A673 (cell line): ENCODE results near the gene TMEM229B. TPM values are rescaled to one million over a fixed set of nuclear protein-coding genes. Genes with fewer than 3 reads are reported as not detected.
A peak's percentile ranks its signal among the peaks of the same experiment; 100 is the strongest.

Experiments used
- BruUV-seq: library from RNA; stranded (reverse); fragments of 400-500 nt; replicated peaks from 2 replicates; lab custom pipeline; 2021; lab: Mats Ljungman, UMichigan
- CTCF ChIA-PET: fragments of 300-600 bp; sonication (Branson Sonifier 250); formaldehyde crosslinking; loops from one replicate; lab custom pipeline; 2022; ENCODE audit warnings: antibody characterized with exemption; lab: Charles Lee
- POLR2A ChIA-PET: fragments of 300-600 bp; sonication (Branson Sonifier 250); formaldehyde crosslinking; loops from one replicate; lab custom pipeline; 2022; ENCODE audit warnings: antibody characterized with exemption; ENCODE audit not compliant: low non-redundant PET; lab: Charles Lee
- DNase-seq: peaks from one replicate; pipeline ENCODE4 v3.0.0-alpha.2; 2015; ENCODE audit warnings: low spot score
- H3K27ac ChIP-seq: fragments of 200-600 bp; sonication (generic); 2 replicates; pipeline ENCODE4 v1.5.1; 2016; ENCODE audit warnings: mixed run types, low read depth, mild to moderate bottlenecking, mixed read lengths, antibody characterized with exemption, low read length; ENCODE audit not compliant: poor library complexity, severe bottlenecking
- H3K27me3 ChIP-seq: fragments of 200-600 bp; sonication (generic); replicated peaks from 2 replicates; pipeline ENCODE4 v1.6.1; 2017; ENCODE audit warnings: mixed run types, low read depth, mild to moderate bottlenecking, mixed read lengths, antibody characterized with exemption, low read length; ENCODE audit not compliant: insufficient read depth, poor library complexity
- H3K36me3 ChIP-seq: fragments of 200-600 bp; sonication (generic); 2 replicates; pipeline ENCODE4 v1.6.1; 2016; ENCODE audit warnings: mixed run types, mild to moderate bottlenecking, mixed read lengths, antibody characterized with exemption, low read length; ENCODE audit not compliant: insufficient read depth, poor library complexity, severe bottlenecking
- H3K4me1 ChIP-seq: fragments of 200-600 bp; sonication (generic); 2 replicates; pipeline ENCODE4 v1.6.1; 2017; ENCODE audit warnings: mixed run types, mild to moderate bottlenecking, mixed read lengths, antibody characterized with exemption, low read length; ENCODE audit not compliant: insufficient read depth, poor library complexity, severe bottlenecking
- H3K4me3 ChIP-seq: fragments of 200-600 bp; sonication (generic); 2 replicates; pipeline ENCODE4 v1.5.1; 2016; ENCODE audit warnings: low read depth, mixed run types, mild to moderate bottlenecking, mixed read lengths, low read length; ENCODE audit not compliant: poor library complexity, severe bottlenecking
- H3K9me3 ChIP-seq: fragments of 200-600 bp; sonication (generic); 2 replicates; pipeline ENCODE4 v1.6.1; 2016; ENCODE audit warnings: mixed run types, low read depth, mild to moderate bottlenecking, mixed read lengths, antibody characterized with exemption, low read length; ENCODE audit not compliant: poor library complexity, severe bottlenecking
- CTCF ChIP-seq: fragments of 300-800, 200-600 bp; sonication (generic); conservative IDR thresholded peaks from 2 replicates; pipeline ENCODE4 v1.5.1; 2017; ENCODE audit warnings: low read depth, mild to moderate bottlenecking, antibody characterized with exemption, low read length, moderate library complexity, mixed read lengths
- EZH2 ChIP-seq: fragments of 200-600 bp; sonication (generic); IDR thresholded peaks from 2 replicates; pipeline ENCODE4 v1.6.1; 2017; ENCODE audit warnings: borderline replicate concordance, low read depth, mild to moderate bottlenecking, mixed read lengths, antibody characterized with exemption, low read length; ENCODE audit not compliant: poor library complexity, severe bottlenecking
- intact Hi-C: fragments of 100-400 bp; cut with micrococcal nuclease; formaldehyde crosslinking; loops from one replicate; pipeline ENCODE4 v1.10.0; 2022; ENCODE audit not compliant: unreplicated experiment
- total RNA-seq: library from RNA; stranded (reverse); gene quantifications from 2 replicates; pipeline ENCODE4 v1.2.3, GENCODE V29; 2021

Gene TMEM229B
- total RNA-seq, 1 experiment from 2014 or later, result not detected

DNA sequence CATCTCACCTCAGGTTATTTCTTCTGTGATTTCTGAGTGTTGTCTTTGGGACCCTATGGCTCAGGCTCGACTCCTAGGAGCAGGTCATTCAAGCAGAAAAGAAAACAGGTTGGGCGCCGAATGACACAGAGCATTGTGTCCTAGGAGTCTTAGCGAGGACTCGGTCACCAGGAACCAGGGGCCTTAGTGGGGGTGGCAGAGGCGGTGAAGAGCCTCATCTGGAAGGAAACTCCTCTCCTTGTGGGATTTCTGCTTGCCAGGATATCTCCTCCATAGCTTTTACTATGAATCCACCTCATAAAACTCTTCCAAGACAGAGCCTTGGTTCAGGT, 45.2 kb upstream of the TMEM229B start:
- BruUV-seq, result no TSS peak
- intact Hi-C loops, result no loop called here
- peak overlapping the region; percentile 70 for H3K27ac ChIP-seq
- no peaks in the 10 kb centered on the region for H3K9me3 ChIP-seq
- POLR2A ChIA-PET, result no interaction called here
- TF ChIP-seq CTCF, result no peak
- TF ChIP-seq EZH2, result no peak
- CTCF ChIA-PET, result interaction anchor here (0.9 kb wide), 1 partner anchor 107 kb away, joined by 3 read pairs; no protein-coding TSS in a partner anchor
- H3K36me3 ChIP-seq, result no peaks in the 10 kb centered on the region
- peak overlapping the region; percentile 74 for H3K4me3 ChIP-seq
- H3K27me3 ChIP-seq, result no peaks in the 10 kb centered on the region
- no peak for DNase-seq
- H3K4me1 ChIP-seq, result no peaks in the 10 kb centered on the region

- peak; percentile 87 for DNase-seq
- H3K27ac ChIP-seq, result peak within 1 kb of the TSS; percentile 70
- ChIA-PET POLR2A (interaction anchor here (0.8 kb wide), 1 partner anchor 261 kb away, joined by 3 read pairs; no protein-coding TSS in a partner anchor), CTCF (interaction anchor here (0.9 kb wide), 1 partner anchor 106 kb away, joined by 3 read pairs; no protein-coding TSS in a partner anchor)
- TF ChIP-seq EZH2 (no peak), CTCF (no peak)
- no peaks in the 10 kb centered on the region for H3K4me1 ChIP-seq
- no TSS peak for BruUV-seq
- H3K9me3 ChIP-seq, result no peaks in the 10 kb centered on the region
- no peaks in the 10 kb centered on the region for H3K27me3 ChIP-seq
- intact Hi-C loops, result no loop called here
- H3K4me3 ChIP-seq, result peak within 1 kb of the TSS; percentile 74
- no peaks in the 10 kb centered on the region for H3K36me3 ChIP-seq
Measured at GRCh38 chr14:67532998-67533753, 44.7 kb upstream of the TMEM229B start, which contains the start of gene PLEKHH1. TSS of gene PLEKHH1 (plus strand) at chr14:67533290. CDS start at chr14:67541868, 8,578 bp downstream.

GRCh38 chr14:67532606-67532997, 44.1 kb upstream of the TMEM229B start:
- Histone ChIP-seq H3K27ac (peak overlapping the region; percentile 70), H3K27me3 (no peaks in the 10 kb centered on the region), H3K9me3 (no peaks in the 10 kb centered on the region), H3K4me3 (peak overlapping the region; percentile 74), H3K4me1 (no peaks in the 10 kb centered on the region), H3K36me3 (no peaks in the 10 kb centered on the region)
- POLR2A ChIA-PET, result interaction anchor here (0.8 kb wide), 1 partner anchor 262 kb away, joined by 3 read pairs; no protein-coding TSS in a partner anchor
- intact Hi-C loops, result no loop called here
- BruUV-seq, result no TSS peak
- no peak for DNase-seq
- CTCF ChIA-PET, result no interaction called here
- TF ChIP-seq EZH2 (no peak), CTCF (no peak)
